Measurements from ENCODE around the gene STAM.
A peak's percentile ranks its signal among the peaks of the same experiment; 100 is the strongest.

STAM gene

GRCh38 chr10:17645621-17646345, 1.8 kb downstream of the STAM start:
- DNase-seq (ENCODE audit: insufficient read length, low spot score) (no peak), FAIRE-seq (peak; percentile 52)

DNA sequence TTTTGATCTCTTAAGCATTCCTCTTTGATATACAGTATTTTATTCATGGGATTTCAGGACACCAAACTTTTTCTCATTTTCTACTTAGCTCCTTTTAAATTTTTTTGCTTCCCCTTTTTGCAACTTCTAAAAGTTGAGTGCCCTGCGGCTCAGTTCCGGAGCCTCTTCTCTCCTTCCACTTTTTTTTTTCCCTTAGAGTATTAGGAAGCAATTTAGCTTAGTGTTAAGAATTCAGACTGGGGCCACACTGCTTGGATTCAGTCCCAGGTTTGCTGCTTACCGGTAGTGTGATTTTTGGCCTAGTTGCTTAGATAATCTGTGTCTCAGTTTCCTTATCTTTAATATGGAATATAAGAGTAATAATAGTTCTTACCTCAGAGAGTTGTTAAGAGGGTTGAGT, 3.4 kb downstream of the STAM start:
- FAIRE-seq = peak; percentile 35
- DNase-seq (ENCODE audit: insufficient read length, low spot score) = no peak

- peak; percentile 47 for FAIRE-seq
Observed at GRCh38 chr10:17648243-17649035, 4.5 kb downstream of the STAM start.

GRCh38 chr10:17649052-17649451, 5.1 kb downstream of the STAM start:
- FAIRE-seq (no peak), DNase-seq (ENCODE audit: insufficient read length, low spot score) (no peak)

More at GRCh38 chr10:17648243-17649035, 4.5 kb downstream of the STAM start:
- no peak for DNase-seq (ENCODE audit: insufficient read length, low spot score)

DNA sequence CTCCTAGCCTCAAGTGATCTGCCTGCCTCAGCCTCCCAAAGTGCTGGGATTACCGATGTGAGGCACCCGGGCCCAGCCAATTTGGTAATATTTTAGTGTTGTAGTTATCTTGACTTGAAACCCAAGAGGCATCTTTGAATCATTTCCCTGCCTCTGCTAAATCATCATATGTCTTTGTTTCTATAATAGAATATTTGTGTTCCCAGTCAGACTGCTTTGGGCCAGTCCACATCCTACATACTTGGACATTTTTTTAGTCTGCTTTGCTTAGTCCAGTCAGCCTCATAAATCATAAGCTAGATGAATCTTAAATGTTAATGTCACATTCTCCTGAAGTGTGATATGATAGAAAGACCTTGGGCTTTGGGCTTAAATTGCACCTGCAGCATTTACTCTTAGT, 5.9 kb downstream of the STAM start:
- FAIRE-seq (no peak), DNase-seq (ENCODE audit: insufficient read length, low spot score) (no peak)

DNA sequence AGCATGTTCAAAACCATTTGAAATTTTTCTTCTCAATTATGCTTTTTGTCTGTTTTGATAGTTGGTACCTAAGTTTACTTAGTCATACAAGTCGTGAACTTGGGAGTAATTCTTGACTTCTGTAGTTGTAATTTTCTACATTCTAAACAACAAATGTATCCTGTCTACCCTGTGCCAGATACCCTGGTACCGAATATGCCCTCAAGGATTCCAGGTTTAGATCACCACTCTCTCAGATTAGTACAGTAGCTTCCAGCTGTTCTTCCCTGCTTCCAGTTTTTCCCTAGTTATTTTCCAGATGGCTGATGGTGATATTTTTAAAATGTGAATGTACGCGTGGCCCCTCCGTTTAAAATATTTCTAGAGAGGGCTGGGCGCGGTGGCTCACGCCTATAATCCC, 6.5 kb downstream of the STAM start:
- no peak for DNase-seq (ENCODE audit: insufficient read length, low spot score)
- FAIRE-seq = peak; percentile 75

GRCh38 chr10:17651896-17652295, 7.9 kb downstream of the STAM start:
- no peak for FAIRE-seq
- no peak for DNase-seq (ENCODE audit: insufficient read length, low spot score)

GRCh38 chr10:17652585-17652984, 8.6 kb downstream of the STAM start:
- no peak for DNase-seq (ENCODE audit: insufficient read length, low spot score)
- no peak for FAIRE-seq

- no peak for FAIRE-seq
Observed at GRCh38 chr10:17655009-17655408, 11.1 kb downstream of the STAM start.

GRCh38 chr10:17655567-17656146, 11.7 kb downstream of the STAM start:
- FAIRE-seq = peak; percentile 96
- no peak for DNase-seq (ENCODE audit: insufficient read length, low spot score)

More at GRCh38 chr10:17655009-17655408, 11.1 kb downstream of the STAM start:
- DNase-seq (ENCODE audit: insufficient read length, low spot score) = no peak

- FAIRE-seq (no peak), DNase-seq (ENCODE audit: insufficient read length, low spot score) (no peak)
Observed at GRCh38 chr10:17657103-17657500, 13.2 kb downstream of the STAM start.

DNA sequence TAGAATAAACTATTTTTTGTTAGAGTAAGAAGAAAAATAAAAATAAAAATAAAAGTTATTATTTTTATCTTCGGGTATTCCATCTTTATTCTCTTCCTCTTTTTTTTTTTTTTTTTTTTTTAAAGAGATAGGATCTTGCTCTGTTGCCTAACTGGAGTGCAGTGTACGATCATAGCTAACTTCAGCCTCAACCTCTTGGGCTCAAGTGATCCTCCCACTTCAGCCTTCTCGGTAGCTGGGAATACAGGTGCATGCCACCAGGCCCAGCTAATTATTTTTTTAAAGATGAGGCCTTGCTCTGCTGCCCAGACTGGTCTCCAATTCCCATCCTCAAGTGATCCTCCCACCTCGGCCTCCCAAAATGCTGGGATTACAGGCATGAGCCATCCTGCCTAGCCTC, 15.4 kb downstream of the STAM start:
- no peak for DNase-seq (ENCODE audit: insufficient read length, low spot score)
- no peak for FAIRE-seq

GRCh38 chr10:17660921-17661320, 17.0 kb downstream of the STAM start:
- DNase-seq (ENCODE audit: insufficient read length, low spot score) = no peak
- no peak for FAIRE-seq

DNA sequence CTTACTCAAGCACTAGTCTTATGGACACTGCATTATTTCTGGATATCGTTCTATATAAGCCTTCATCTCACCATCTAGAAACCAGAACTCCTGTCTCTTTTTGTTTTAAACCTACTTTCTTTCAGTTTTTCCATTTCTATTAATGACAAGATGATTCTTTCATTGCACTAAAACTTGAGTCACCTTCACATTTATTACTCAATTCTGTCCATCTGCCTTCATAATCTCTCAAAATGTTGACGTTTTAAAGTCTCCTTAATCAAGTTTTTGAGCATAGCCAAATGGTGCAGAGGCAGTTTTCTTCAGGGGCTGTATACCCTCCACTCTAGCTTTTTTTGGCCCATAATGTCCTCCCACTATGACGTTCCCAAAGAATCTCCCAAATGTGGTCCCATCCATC, 17.6 kb downstream of the STAM start:
- FAIRE-seq (no peak), DNase-seq (ENCODE audit: insufficient read length, low spot score) (no peak)

GRCh38 chr10:17662193-17663138, 18.5 kb downstream of the STAM start:
- peak; percentile 66 for FAIRE-seq
- no peak for DNase-seq (ENCODE audit: insufficient read length, low spot score)

DNA sequence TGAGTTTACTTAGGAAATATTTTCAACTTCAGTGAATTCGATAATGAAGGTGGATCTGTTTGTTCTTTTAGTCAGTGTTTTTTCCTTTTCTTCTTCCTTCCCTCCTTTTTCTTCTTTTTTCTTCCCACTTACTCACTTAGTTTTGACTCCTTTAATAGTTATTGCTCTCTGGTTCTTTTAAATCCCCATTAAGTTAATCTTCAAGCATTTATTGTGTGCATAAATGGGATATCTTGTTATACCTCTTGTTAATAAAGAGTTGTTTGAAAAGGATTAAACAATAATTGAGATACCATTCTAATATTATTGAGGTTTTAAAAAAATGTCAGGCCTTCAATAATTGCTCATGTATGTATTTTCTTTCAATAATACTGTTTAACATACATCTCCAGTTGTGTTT, 19.5 kb downstream of the STAM start:
- DNase-seq (ENCODE audit: insufficient read length, low spot score) (no peak), FAIRE-seq (no peak)

GRCh38 chr10:17665747-17666146, 21.8 kb downstream of the STAM start:
- DNase-seq (ENCODE audit: insufficient read length, low spot score) = no peak
- FAIRE-seq = no peak

- FAIRE-seq = peak; percentile 85
- no peak for DNase-seq (ENCODE audit: insufficient read length, low spot score)
Observed at GRCh38 chr10:17668435-17669184, 24.7 kb downstream of the STAM start.

DNA sequence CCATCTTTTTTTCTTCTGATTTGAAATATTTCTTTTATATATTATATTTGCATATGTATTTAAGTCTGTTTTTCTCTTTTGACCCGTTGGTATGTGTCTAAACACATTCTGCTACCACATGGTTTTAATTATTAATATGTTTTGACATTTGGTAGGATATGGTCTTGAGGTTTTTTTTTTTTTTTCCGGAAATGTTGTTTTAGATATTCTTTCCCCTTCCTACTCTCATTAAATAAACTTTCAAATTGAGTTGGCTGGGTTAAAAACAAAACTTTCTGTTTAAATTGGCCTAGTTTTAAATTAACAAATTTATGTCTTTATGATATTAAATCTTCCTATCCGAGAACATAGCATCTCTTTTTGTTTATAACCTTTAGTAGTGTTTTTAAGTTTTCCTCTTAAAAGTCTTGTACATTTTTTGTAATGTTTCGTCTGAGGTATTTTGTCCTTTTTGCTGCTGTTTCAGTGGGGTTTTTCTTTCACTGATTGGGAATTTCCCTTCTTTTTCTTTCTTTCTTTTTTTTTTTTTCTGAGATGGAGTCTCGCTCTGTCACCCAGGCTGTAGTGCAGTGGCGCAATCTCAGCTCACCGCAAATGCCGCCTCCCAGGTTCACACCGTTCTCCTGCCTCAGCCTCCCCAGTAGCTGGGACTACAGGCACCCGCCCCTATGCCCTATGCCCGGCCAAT, 25.4 kb downstream of the STAM start:
- FAIRE-seq (peak; percentile 84), DNase-seq (ENCODE audit: insufficient read length, low spot score) (no peak)
